Activated naive CD4-positive, alpha-beta T cell treated with anti-CD3 and anti-CD28 coated beads, Interleukin-2, amount 50 U/mL, for 24 hours (primary cell): ENCODE results near the gene KPNA4.

ENCODE experiments used
- H3K27ac Mint-ChIP-seq: one replicate; pipeline ENCODE4 v1.8.0; 2021; ENCODE audit warnings: mild to moderate bottlenecking, mixed read lengths
- H3K27me3 Mint-ChIP-seq: one replicate; pipeline ENCODE4 v1.8.0; 2021; ENCODE audit warnings: mixed read lengths
- H3K36me3 Mint-ChIP-seq: one replicate; pipeline ENCODE4 v1.8.0; 2021; ENCODE audit warnings: mixed read lengths
- H3K4me1 Mint-ChIP-seq: one replicate; pipeline ENCODE4 v1.8.0; 2021; ENCODE audit warnings: mixed read lengths
- H3K4me3 Mint-ChIP-seq: one replicate; pipeline ENCODE4 v1.8.0; 2021; ENCODE audit warnings: mild to moderate bottlenecking, mixed read lengths
- H3K9me3 Mint-ChIP-seq: one replicate; pipeline ENCODE4 v1.8.0; 2021; ENCODE audit warnings: mixed read lengths

KPNA4 gene

DNA sequence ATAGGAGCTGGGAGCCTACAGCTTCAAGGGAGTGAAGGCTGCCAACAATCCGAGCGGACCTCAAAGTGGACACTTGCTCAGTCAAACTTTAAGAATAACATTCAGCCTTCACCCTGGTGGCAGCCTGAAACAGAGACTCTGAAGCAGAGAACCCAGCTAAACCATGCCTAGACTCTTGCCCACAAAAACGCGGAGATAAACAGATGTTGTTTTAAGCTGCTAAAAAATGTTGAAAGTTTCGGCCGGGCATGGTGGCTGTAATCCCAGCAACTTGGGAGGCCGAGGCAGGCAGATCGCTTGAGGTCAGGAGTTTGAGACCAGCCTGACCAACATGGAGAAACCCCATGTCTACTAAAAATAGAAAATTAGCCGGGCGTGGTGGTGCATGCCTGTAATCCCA is 86.0 kb downstream of the KPNA4 start:
- Mint-ChIP-seq H3K27me3 (peaks cover 5% of the 10 kb centered on the region), H3K4me1 (no peaks in the 10 kb centered on the region), H3K27ac (no peak overlapping the region), H3K9me3 (no peaks in the 10 kb centered on the region), H3K4me3 (no peak overlapping the region), H3K36me3 (peaks cover 1% of the 10 kb centered on the region)

DNA sequence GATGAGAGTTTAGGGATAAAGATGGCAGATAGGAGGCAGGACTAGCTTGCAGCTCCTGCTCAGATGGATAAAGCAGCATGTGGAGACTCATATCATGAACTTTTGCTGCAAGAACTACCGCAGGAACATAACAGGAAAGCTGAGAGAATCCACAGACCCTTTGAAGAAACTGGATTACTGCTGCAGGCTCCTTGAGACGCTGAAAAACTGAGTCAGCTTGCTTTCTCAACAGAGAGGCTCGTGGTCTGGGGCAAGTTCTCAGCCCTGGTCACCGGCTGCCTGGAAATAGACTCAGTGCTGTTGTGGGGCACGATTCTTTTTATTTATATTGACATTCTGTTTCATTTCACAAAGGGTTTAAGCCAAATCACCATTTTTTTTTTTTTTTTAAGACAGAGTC is 87.0 kb downstream of the KPNA4 start:
- H3K9me3 Mint-ChIP-seq, result no peaks in the 10 kb centered on the region
- peaks cover 1% of the 10 kb centered on the region for H3K36me3 Mint-ChIP-seq
- no peaks in the 10 kb centered on the region for H3K4me1 Mint-ChIP-seq
- peaks cover 5% of the 10 kb centered on the region for H3K27me3 Mint-ChIP-seq
- no peak overlapping the region for H3K27ac Mint-ChIP-seq
- H3K4me3 Mint-ChIP-seq, result no peak overlapping the region

DNA sequence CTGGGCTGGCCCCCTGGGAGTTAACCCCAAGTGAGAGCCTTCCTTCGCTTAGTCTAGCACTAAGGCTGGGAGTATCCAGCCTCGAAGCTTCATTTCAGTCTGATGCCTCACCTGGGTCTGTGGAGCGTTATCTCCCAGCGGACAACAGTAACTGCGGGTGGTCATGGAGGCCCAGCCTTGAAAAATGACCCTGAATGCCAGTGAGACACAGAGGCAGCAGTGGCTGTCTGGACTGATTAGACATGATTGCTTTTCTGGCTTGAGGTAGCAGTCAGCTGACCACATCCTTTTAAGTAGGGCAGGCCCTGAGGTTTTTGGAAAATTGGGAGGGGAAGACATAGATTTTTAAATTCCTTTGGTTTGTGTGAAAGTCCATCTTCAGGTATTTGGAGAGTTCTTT is 87.6 kb downstream of the KPNA4 start:
- no peaks in the 10 kb centered on the region for H3K4me1 Mint-ChIP-seq
- peaks cover 4% of the 10 kb centered on the region for H3K27me3 Mint-ChIP-seq
- no peak overlapping the region for H3K27ac Mint-ChIP-seq
- H3K36me3 Mint-ChIP-seq, result peaks cover 1% of the 10 kb centered on the region
- H3K9me3 Mint-ChIP-seq, result no peaks in the 10 kb centered on the region
- no peak overlapping the region for H3K4me3 Mint-ChIP-seq

DNA sequence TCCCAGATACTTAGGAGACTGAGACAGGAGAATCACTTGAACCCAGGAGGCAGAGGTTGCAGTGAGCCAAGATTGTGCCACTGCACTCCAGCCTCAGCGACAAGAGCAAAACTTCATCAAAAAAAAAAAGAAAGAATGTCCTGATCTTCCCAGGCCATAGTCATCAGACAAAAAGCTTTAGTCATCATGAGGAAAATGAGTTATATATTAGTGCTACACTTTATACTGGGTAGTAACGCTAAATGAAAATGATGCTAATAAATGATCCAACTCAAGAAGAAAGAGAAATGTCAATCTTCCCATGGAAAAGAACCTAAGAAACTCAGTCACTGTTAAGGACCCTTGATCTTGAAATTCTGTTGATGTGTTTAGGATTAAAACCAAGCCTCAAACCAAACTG is 89.5 kb downstream of the KPNA4 start:
- Mint-ChIP-seq H3K36me3 (peaks cover 1% of the 10 kb centered on the region), H3K4me3 (no peak overlapping the region), H3K27ac (no peak overlapping the region), H3K27me3 (peaks cover 9% of the 10 kb centered on the region), H3K9me3 (no peaks in the 10 kb centered on the region), H3K4me1 (no peaks in the 10 kb centered on the region)

DNA sequence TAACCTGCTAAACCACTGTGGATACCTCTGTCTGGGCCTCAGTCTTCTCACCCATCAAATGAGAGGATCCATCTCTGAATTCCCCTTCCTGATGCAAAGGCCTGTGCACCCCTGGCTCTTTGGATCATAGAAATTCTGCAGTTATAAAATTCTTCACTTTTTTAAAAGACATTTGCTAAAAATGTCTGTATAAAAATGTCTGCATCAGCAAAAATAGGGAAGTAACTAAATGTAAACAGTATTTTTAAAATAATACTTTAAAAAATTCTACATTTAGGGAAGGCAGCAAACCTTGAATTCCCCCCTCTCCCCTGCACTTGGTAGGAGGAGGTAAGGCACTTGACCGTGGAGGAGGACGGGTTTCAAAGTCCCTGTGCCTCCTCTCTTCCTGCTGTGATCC is 90.2 kb downstream of the KPNA4 start:
- H3K4me1 Mint-ChIP-seq, result no peaks in the 10 kb centered on the region

DNA sequence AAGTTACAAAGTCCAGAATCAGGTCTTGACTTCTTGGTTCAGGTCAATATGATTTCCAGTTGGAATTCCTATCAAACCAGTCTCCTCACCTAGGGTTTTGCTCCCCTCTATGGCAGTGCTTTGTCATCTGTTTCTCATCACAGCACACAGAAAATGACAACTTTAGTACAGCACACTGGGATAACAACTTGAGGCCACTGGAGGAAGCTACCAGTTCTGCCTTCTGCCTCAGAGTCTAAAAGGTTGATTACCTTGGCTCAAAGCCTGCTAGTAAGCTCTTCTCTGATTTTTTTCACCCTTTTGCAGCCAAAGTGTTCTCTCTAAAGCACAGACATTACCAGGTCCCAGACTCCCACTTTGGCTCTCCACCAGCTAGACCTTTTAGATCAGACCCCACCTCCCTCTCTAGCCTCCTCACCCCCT is 90.9 kb downstream of the KPNA4 start:
- no peaks in the 10 kb centered on the region for H3K4me1 Mint-ChIP-seq

More for the DNA sequence above, 90.2 kb downstream of the KPNA4 start:
- no peak overlapping the region for H3K4me3 Mint-ChIP-seq
- H3K9me3 Mint-ChIP-seq, result no peaks in the 10 kb centered on the region
- no peak overlapping the region for H3K27ac Mint-ChIP-seq
- H3K36me3 Mint-ChIP-seq, result peaks cover 1% of the 10 kb centered on the region
- peaks cover 9% of the 10 kb centered on the region for H3K27me3 Mint-ChIP-seq

DNA sequence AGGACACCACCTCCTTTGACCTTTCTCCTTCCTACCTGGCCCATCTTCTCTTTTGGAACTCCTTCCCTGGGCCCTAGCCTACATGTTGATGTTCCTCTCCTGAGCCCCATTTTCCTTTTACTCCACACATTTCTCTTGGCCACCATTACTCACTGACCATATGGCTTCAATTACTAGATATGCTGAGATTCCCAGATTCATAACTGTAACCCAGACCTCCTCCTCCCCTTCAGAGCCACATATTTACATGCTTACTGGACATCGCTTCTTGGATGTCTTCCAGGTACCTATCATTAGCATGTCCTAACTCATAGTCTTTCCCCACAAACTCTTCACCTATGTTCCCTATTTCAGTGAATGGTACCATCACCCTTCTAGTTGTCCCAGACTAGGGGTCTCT is 91.4 kb downstream of the KPNA4 start:
- Mint-ChIP-seq H3K27me3 (peaks cover 9% of the 10 kb centered on the region), H3K4me3 (no peak overlapping the region), H3K36me3 (peaks cover 1% of the 10 kb centered on the region), H3K4me1 (no peaks in the 10 kb centered on the region), H3K9me3 (peaks cover 10% of the 10 kb centered on the region), H3K27ac (no peak overlapping the region)

More for the DNA sequence above, 90.9 kb downstream of the KPNA4 start:
- H3K9me3 Mint-ChIP-seq, result peaks cover 6% of the 10 kb centered on the region
- H3K36me3 Mint-ChIP-seq, result peaks cover 1% of the 10 kb centered on the region
- H3K27me3 Mint-ChIP-seq, result peaks cover 9% of the 10 kb centered on the region
- H3K4me3 Mint-ChIP-seq, result no peak overlapping the region
- no peak overlapping the region for H3K27ac Mint-ChIP-seq

DNA sequence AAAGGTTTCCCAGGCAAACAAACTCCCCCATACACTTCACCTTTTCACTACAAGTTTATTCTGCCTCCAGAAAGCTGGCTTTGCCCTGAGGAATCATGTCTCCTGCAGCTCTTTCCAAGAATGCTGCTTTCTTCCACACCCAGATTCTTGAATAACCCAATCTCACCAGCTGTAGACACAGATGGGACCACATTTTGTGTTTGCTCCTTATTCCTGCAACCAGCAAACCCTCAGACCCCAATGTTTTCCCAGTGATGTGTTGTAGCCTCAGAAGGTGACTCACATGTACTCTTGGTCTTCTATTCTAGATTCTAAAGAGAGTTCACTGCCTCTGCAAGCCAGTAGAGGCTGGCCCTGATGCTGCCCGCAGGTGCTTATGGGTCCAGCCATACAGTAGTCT is 92.2 kb downstream of the KPNA4 start:
- H3K27ac Mint-ChIP-seq, result no peak overlapping the region
- peaks cover 10% of the 10 kb centered on the region for H3K27me3 Mint-ChIP-seq
- peaks cover 11% of the 10 kb centered on the region for H3K9me3 Mint-ChIP-seq
- peaks cover 1% of the 10 kb centered on the region for H3K36me3 Mint-ChIP-seq
- H3K4me3 Mint-ChIP-seq, result no peak overlapping the region
- no peaks in the 10 kb centered on the region for H3K4me1 Mint-ChIP-seq

DNA sequence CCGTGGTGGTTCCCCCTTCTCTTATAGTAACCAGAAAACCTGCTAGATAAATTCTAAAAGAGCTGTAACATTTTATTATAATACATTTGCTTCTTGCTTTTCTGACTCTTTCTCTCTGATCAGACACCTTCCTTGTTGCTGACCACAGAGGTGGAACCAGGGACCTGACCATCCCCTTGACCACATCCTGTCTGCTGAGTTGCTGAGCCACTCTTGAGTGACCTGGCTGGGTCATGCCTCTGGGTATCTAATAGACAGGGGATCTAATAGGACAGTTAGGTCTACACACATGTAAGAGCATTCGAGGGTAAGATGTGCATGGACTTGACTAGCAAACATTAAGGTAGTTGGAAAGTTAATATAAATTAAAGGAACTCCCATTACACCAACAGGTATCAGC is 93.0 kb downstream of the KPNA4 start:
- H3K4me1 Mint-ChIP-seq, result no peaks in the 10 kb centered on the region
- peaks cover 10% of the 10 kb centered on the region for H3K27me3 Mint-ChIP-seq
- no peak overlapping the region for H3K27ac Mint-ChIP-seq
- H3K36me3 Mint-ChIP-seq, result peaks cover 1% of the 10 kb centered on the region
- no peak overlapping the region for H3K4me3 Mint-ChIP-seq
- H3K9me3 Mint-ChIP-seq, result peaks cover 11% of the 10 kb centered on the region

DNA sequence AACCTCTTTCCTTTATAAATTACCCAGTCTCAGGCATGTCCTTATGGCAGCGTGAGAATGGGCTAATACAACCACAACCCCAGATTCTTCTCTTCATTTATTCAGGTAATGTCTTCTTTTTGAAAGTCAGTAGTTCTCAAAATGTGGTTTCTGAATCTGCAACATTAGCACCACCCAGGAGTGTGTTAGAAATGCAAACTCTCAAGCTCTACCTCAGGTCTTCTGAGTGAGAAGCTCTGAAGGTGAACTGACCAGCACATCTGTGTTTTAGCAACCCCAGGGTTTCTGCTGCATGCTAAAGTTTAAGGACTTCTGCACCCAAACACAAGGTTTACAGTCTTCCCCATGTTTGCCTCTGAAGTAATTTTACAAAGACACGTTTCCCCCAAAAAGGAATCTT is 93.5 kb downstream of the KPNA4 start:
- peaks cover 1% of the 10 kb centered on the region for H3K36me3 Mint-ChIP-seq
- H3K4me1 Mint-ChIP-seq, result no peaks in the 10 kb centered on the region
- H3K27ac Mint-ChIP-seq, result no peak overlapping the region
- no peak overlapping the region for H3K4me3 Mint-ChIP-seq
- peaks cover 11% of the 10 kb centered on the region for H3K9me3 Mint-ChIP-seq
- peaks cover 12% of the 10 kb centered on the region for H3K27me3 Mint-ChIP-seq

DNA sequence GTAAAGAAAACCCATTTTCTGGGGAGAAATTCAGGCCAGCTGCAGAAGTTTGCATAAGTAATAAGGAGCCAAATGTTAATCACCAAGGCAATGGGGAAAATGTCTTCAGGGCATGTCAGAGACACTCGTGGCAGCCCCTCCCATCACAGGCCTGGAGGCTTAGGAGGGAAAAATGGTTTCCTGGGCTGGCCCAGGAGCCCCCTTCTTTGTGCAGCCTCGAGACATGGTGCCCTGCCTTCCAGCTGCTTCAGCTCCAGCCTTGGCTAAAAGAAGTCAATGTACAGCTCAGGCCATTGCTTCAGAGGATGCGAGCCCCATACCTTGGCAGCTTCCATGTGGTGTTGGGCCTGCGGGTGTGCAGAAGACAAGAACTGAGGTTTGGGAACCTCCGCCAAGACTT is 95.2 kb downstream of the KPNA4 start:
- H3K27ac Mint-ChIP-seq, result no peak overlapping the region
- no peaks in the 10 kb centered on the region for H3K4me1 Mint-ChIP-seq
- peaks cover 1% of the 10 kb centered on the region for H3K36me3 Mint-ChIP-seq
- H3K27me3 Mint-ChIP-seq, result peaks cover 13% of the 10 kb centered on the region
- no peak overlapping the region for H3K4me3 Mint-ChIP-seq
- H3K9me3 Mint-ChIP-seq, result peaks cover 11% of the 10 kb centered on the region

DNA sequence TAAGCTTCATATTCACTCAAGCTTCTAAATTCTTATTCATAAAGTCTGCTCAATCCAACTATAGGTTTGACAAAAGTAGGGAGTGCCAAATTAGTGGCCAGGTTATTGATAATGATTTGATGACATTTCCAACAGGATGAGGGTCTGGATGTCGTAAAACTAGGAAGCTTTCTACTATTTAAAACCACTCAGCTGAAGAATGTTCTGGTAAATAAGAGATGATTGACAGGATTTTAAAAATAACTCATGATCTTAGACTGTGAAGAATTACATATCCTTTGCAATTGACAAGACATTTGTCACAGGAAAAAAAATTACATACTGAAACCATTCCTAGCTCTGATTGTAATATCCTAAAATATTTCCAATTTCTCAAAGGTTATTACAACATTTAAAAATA is 100.4 kb downstream of the KPNA4 start:
- peaks cover 8% of the 10 kb centered on the region for H3K27me3 Mint-ChIP-seq
- peaks cover 11% of the 10 kb centered on the region for H3K9me3 Mint-ChIP-seq
- H3K36me3 Mint-ChIP-seq, result no peaks in the 10 kb centered on the region
- H3K4me1 Mint-ChIP-seq, result no peaks in the 10 kb centered on the region
- no peak overlapping the region for H3K4me3 Mint-ChIP-seq
- H3K27ac Mint-ChIP-seq, result no peak overlapping the region

DNA sequence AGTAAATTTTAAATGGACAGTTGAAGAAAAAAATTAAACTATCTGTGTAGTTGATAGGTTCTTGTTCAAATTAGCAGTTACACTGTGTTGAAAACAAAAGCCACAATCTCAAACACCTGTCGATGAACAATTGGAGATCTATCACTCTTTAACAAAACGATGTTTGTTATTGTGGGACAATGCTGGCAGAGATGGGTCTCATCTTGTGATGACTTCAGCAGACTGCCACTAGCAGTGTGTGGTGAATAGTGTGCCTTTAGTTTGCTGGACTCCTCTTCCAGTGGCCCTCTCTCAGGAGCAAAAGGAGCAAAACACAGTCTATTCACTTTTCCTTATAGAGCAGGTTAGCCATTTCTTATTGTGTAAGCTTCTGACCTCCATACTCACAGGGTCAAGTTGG is 101.0 kb downstream of the KPNA4 start:
- Mint-ChIP-seq H3K36me3 (no peaks in the 10 kb centered on the region), H3K4me1 (no peaks in the 10 kb centered on the region), H3K27ac (no peak overlapping the region), H3K4me3 (no peak overlapping the region), H3K9me3 (peaks cover 4% of the 10 kb centered on the region), H3K27me3 (peaks cover 8% of the 10 kb centered on the region)

DNA sequence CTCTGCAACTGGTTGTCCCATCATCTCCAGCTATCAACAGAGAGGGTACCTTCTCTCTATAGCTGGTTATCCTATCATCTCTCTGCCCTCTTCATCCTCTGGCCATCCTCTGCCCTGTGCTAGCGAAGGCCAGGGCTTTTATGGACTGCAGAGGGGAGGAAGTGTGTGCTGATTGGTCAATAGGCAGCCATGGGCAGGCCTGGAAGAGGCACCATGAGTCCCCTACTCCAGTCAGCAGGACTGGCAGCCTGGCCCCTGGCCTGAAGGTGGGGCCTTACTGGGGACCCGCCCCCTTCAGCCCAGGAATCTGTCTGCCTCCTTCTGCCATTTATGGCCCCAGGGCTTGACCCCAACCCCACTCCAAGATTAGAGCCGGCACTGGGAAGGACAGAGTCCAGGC is 105.3 kb downstream of the KPNA4 start:
- H3K4me3 Mint-ChIP-seq, result no peak overlapping the region
- H3K4me1 Mint-ChIP-seq, result no peaks in the 10 kb centered on the region
- H3K36me3 Mint-ChIP-seq, result no peaks in the 10 kb centered on the region
- H3K27ac Mint-ChIP-seq, result no peak overlapping the region
- H3K27me3 Mint-ChIP-seq, result peaks cover 4% of the 10 kb centered on the region
- H3K9me3 Mint-ChIP-seq, result no peaks in the 10 kb centered on the region

DNA sequence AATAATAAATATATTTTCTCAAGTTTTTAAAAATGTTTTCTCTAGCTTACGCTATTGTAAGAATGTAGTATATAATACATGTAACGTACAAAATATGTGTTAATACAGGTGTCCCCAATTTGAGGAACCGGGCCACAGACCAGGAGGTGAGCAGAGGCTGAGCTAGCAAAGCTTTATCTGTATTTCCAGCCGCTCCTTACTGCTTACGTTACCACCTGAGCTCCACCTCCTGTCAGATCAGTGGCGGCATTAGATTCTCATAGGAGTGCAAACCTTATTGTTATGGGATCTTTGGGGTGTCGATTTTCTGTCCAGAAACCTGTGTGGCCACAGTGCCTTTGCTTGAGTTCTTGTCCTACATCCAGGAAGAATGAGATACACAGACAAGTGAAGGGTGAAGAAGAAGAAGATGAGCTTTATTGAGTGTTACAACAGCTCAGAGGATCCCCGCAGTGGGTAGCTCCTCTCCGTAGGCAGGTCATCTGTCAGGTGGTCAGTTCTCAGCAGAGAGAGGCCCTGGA is 105.9 kb downstream of the KPNA4 start:
- no peak overlapping the region for H3K4me3 Mint-ChIP-seq
- no peak overlapping the region for H3K27ac Mint-ChIP-seq

DNA sequence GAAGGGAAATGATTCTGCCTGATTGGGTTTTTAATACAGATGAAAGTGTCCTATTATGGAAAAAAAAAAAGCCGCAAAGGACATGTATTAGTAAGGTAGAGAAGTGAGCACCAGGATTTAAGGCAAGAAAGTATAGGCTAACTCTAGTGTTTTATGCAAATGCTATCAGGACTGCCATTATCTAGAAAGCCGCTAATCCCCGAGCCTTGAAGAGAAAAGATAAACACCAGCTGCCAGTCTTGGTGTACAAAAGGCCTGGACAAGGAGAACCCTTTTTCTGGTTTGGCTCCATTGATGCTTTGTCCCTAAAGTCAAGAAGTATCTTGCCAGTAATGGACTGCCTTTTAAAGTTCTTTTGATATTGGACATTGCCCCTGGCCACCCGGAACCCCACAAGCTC is 107.2 kb downstream of the KPNA4 start:
- H3K4me1 Mint-ChIP-seq, result no peaks in the 10 kb centered on the region
- no peaks in the 10 kb centered on the region for H3K9me3 Mint-ChIP-seq
- no peaks in the 10 kb centered on the region for H3K36me3 Mint-ChIP-seq
- no peak overlapping the region for H3K4me3 Mint-ChIP-seq
- no peaks in the 10 kb centered on the region for H3K27me3 Mint-ChIP-seq
- no peak overlapping the region for H3K27ac Mint-ChIP-seq

More for the DNA sequence above, 105.9 kb downstream of the KPNA4 start:
- Mint-ChIP-seq H3K36me3 (no peaks in the 10 kb centered on the region), H3K27me3 (peaks cover 4% of the 10 kb centered on the region), H3K4me1 (no peaks in the 10 kb centered on the region), H3K9me3 (no peaks in the 10 kb centered on the region)

DNA sequence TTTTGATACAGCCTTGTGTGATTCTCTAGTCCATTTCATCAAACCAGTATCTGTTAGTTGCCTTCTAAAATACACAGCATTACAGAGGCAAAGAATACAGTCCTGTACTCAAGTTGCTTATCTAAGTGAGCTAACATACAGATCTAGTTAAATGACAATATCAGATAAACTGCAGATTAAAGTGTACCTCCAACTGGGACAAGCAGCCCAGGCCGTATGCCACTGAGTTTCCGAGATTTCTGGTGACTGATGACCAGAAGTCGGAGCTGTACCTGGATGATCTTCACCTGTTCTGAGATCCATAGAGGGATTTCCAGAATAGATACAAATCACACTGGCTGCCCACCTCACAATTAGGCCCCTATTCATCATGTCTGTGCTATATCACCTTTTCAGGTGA is 109.5 kb downstream of the KPNA4 start:
- no peaks in the 10 kb centered on the region for H3K36me3 Mint-ChIP-seq
- no peak overlapping the region for H3K27ac Mint-ChIP-seq
- no peaks in the 10 kb centered on the region for H3K27me3 Mint-ChIP-seq
- no peaks in the 10 kb centered on the region for H3K9me3 Mint-ChIP-seq
- no peak overlapping the region for H3K4me3 Mint-ChIP-seq
- H3K4me1 Mint-ChIP-seq, result no peaks in the 10 kb centered on the region
